Measurements from ENCODE around the gene CFAP161.

DNA sequence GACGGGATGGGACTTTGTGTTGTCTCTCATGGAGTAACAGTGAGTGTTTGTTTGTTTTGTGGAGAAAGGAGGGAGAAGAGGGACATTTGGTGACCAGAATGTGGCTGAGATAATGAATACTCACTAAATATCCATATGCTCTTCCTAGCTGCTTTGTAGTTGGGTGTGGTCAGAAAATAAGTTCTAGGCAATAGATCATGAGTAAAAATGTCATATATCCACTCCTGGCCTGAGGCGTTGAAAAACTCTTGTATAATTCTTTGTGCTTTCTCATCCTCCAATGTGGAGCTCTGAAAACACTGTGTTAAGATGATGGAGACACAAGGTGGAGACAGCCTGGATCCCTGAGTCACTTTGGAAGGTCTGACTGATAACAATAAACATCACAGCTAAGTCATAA lies 34.6 kb downstream of the CFAP161 start:
- TF ChIP-seq POLR2A (IDR thresholded peaks at IDR 0.05) (no peak), EP300 (IDR thresholded peaks at IDR 0.05; ENCODE audit: low read depth) (no peak), POLR2AphosphoS5 (IDR thresholded peaks at IDR 0.05) (no peak)
- TF ChIP-seq, protein P1, sequence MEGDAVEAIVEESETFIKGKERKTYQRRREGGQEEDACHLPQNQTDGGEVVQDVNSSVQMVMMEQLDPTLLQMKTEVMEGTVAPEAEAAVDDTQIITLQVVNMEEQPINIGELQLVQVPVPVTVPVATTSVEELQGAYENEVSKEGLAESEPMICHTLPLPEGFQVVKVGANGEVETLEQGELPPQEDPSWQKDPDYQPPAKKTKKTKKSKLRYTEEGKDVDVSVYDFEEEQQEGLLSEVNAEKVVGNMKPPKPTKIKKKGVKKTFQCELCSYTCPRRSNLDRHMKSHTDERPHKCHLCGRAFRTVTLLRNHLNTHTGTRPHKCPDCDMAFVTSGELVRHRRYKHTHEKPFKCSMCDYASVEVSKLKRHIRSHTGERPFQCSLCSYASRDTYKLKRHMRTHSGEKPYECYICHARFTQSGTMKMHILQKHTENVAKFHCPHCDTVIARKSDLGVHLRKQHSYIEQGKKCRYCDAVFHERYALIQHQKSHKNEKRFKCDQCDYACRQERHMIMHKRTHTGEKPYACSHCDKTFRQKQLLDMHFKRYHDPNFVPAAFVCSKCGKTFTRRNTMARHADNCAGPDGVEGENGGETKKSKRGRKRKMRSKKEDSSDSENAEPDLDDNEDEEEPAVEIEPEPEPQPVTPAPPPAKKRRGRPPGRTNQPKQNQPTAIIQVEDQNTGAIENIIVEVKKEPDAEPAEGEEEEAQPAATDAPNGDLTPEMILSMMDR (IDR thresholded peaks at IDR 0.05) = no peak
